Keratinocyte (primary cell): ENCODE data around the gene JAKMIP3. TPM values are rescaled to one million over a fixed set of nuclear protein-coding genes. Genes with fewer than 3 reads are reported as not detected.

Source experiments
- DNase-seq: peaks from one replicate; pipeline ENCODE4 v3.0.0-alpha.2; 2011; ENCODE audit warnings: low read depth, missing footprints, low spot score
- FAIRE-seq: peaks from 2 replicates; lab custom pipeline; 2011; peaks lifted over from hg19 to GRCh38; lab: Jason Lieb, UNC
- H2AFZ ChIP-seq: 2 replicates; pipeline ENCODE4 v1.6.0; 2012; ENCODE audit warnings: low read length, control low read depth, inconsistent platforms; ENCODE audit not compliant: control insufficient read depth
- H3K27ac ChIP-seq: 2 replicates; pipeline ENCODE4 v1.5.1; 2011; ENCODE audit warnings: low read length; ENCODE audit not compliant: control insufficient read depth, insufficient read depth
- H3K27me3 ChIP-seq: 3 replicates; pipeline ENCODE4 v1.6.0; 2011; ENCODE audit warnings: low read length; ENCODE audit not compliant: control insufficient read depth, insufficient read depth; ENCODE audit errors: extremely low read depth
- H3K36me3 ChIP-seq, 2 experiments: 2 replicates in 1 of 2; 3 replicates in 1 of 2; pipeline ENCODE4 v1.5.1; 2011; ENCODE audit warnings: low read length in 2 of 2, mild to moderate bottlenecking in 1 of 2; ENCODE audit not compliant: control insufficient read depth in 2 of 2, insufficient read depth in 2 of 2; ENCODE audit errors: extremely low read depth in 1 of 2
- H3K4me1 ChIP-seq: 3 replicates; pipeline ENCODE4 v1.5.1; 2011; ENCODE audit warnings: low read length; ENCODE audit not compliant: control insufficient read depth, insufficient read depth; ENCODE audit errors: extremely low read depth
- H3K4me2 ChIP-seq: 3 replicates; pipeline ENCODE4 v1.6.0; 2011; ENCODE audit warnings: low read depth, low read length; ENCODE audit not compliant: control insufficient read depth, insufficient read depth; ENCODE audit errors: extremely low read depth
- H3K4me3 ChIP-seq, 3 experiments: fragments of 200-600 bp in 1 of 3; sonication (generic) in 1 of 3; 2 replicates in 2 of 3; 3 replicates in 1 of 3; pipeline ENCODE4 v1.5.1; 2011 to 2016; ENCODE audit warnings: low read length in 3 of 3, mild to moderate bottlenecking in 3 of 3, control low read depth in 2 of 3, inconsistent platforms in 1 of 3, low read depth in 1 of 3, mixed read lengths in 1 of 3, mixed run types in 1 of 3, moderate library complexity in 1 of 3; ENCODE audit not compliant: control insufficient read depth in 2 of 3, insufficient read depth in 2 of 3; ENCODE audit errors: extremely low read depth in 1 of 3
- H3K79me2 ChIP-seq: 2 replicates; pipeline ENCODE4 v1.6.0; 2012; ENCODE audit warnings: low read length; ENCODE audit not compliant: control insufficient read depth, insufficient read depth
- H3K9ac ChIP-seq: 3 replicates; pipeline ENCODE4 v1.6.0; 2011; ENCODE audit warnings: low read length; ENCODE audit not compliant: control insufficient read depth, insufficient read depth; ENCODE audit errors: extremely low read depth
- H3K9me1 ChIP-seq: 3 replicates; pipeline ENCODE4 v1.6.0; 2011; ENCODE audit warnings: low read length; ENCODE audit not compliant: control insufficient read depth, insufficient read depth; ENCODE audit errors: extremely low read depth
- H3K9me3 ChIP-seq: 2 replicates; pipeline ENCODE4 v1.5.1; 2012; ENCODE audit warnings: low read depth, low read length; ENCODE audit not compliant: control insufficient read depth
- H4K20me1 ChIP-seq: 3 replicates; pipeline ENCODE4 v1.6.0; 2011; ENCODE audit warnings: low read length; ENCODE audit not compliant: control insufficient read depth, insufficient read depth; ENCODE audit errors: extremely low read depth
- EZH2 ChIP-seq: IDR thresholded peaks from one replicate; pipeline ENCODE4 v1.6.1; 2012; ENCODE audit warnings: inconsistent platforms, mild to moderate bottlenecking, low read length, moderate library complexity
- dilution Hi-C: fragments of 300-500 bp; cut with MboI; formaldehyde crosslinking; loops from one replicate; pipeline ENCODE4 v1.7.0; 2020; ENCODE audit warnings: low sequenced_read_pairs; ENCODE audit not compliant: extremely low pct_ligation_motif_present
- polyA plus RNA-seq, 5 experiments: library from polyadenylated mRNA; depleted of rRNA in 3 of 5; stranded (reverse) in 3 of 5; stranded (forward) in 1 of 5; unstranded in 1 of 5; fragments of >200 nt; gene quantifications; 1 replicate in 1 of 5; 2 replicates in 3 of 5; 3 replicates in 1 of 5; pipeline versions ENCODE4 v1.2.1 to v1.2.3, GENCODE V29; 2011 to 2012; ENCODE audit warnings: missing spikeins in 2 of 5, low read depth in 1 of 5, low replicate concordance in 1 of 5
- TF ChIP-seq, protein P1 (sequence below), 3 experiments: IDR thresholded peaks in 1 of 3; conservative IDR thresholded peaks in 1 of 3; optimal IDR thresholded peaks in 1 of 3; 2 replicates in 2 of 3; 3 replicates in 1 of 3; pipeline versions ENCODE3 to v1.5.1; 2011; ENCODE audit warnings: low read length in 3 of 3, mild to moderate bottlenecking in 3 of 3, moderate library complexity in 2 of 3, control low read depth in 1 of 3, inconsistent platforms in 1 of 3; ENCODE audit not compliant: insufficient read depth in 2 of 3; ENCODE audit errors: extremely low read depth in 1 of 3

Gene JAKMIP3
- polyA plus RNA-seq, 1 donor (not counting 4 experiments of a cell fraction or from before 2014, with no cell fraction given), result 0.05 TPM

- dilution Hi-C loops, result no loop called here
- H3K4me3 ChIP-seq, result no peak overlapping the region
- H3K9me1 ChIP-seq, result no peaks in the 10 kb centered on the region
- no peaks in the 10 kb centered on the region for H3K36me3 ChIP-seq
- no peak overlapping the region for H2AFZ ChIP-seq
- H3K9me3 ChIP-seq, result no peaks in the 10 kb centered on the region
- no peak overlapping the region for H3K27ac ChIP-seq
- no peak for FAIRE-seq
- H3K9ac ChIP-seq, result no peak overlapping the region
- H3K4me1 ChIP-seq, result no peaks in the 10 kb centered on the region
- no peak for DNase-seq
- no peaks in the 10 kb centered on the region for H4K20me1 ChIP-seq
- H3K27me3 ChIP-seq, result no peaks in the 10 kb centered on the region
- no peaks in the 10 kb centered on the region for H3K79me2 ChIP-seq
- H3K4me2 ChIP-seq, result no peak overlapping the region
- no peak for TF ChIP-seq EZH2
- TF ChIP-seq, protein P1, sequence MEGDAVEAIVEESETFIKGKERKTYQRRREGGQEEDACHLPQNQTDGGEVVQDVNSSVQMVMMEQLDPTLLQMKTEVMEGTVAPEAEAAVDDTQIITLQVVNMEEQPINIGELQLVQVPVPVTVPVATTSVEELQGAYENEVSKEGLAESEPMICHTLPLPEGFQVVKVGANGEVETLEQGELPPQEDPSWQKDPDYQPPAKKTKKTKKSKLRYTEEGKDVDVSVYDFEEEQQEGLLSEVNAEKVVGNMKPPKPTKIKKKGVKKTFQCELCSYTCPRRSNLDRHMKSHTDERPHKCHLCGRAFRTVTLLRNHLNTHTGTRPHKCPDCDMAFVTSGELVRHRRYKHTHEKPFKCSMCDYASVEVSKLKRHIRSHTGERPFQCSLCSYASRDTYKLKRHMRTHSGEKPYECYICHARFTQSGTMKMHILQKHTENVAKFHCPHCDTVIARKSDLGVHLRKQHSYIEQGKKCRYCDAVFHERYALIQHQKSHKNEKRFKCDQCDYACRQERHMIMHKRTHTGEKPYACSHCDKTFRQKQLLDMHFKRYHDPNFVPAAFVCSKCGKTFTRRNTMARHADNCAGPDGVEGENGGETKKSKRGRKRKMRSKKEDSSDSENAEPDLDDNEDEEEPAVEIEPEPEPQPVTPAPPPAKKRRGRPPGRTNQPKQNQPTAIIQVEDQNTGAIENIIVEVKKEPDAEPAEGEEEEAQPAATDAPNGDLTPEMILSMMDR (optimal IDR thresholded peaks at IDR 0.05 in 1 of 3, IDR thresholded peaks at IDR 0.05 in 1 of 3, conservative IDR thresholded peaks at IDR 0.05 in 1 of 3; ENCODE audit: extremely low read depth in 1 of 3, insufficient read depth in 2 of 3, low read length in 3 of 3), result no peak
These were observed 46.2 kb downstream of the JAKMIP3 start for GRCh38 chr10:132111871-132112341.

- Histone ChIP-seq H3K9me3 (no peaks in the 10 kb centered on the region), H3K4me3 (no peak overlapping the region), H3K27me3 (no peaks in the 10 kb centered on the region), H3K4me2 (no peak overlapping the region), H3K27ac (no peak overlapping the region), H3K36me3 (no peaks in the 10 kb centered on the region), H2AFZ (no peak overlapping the region), H3K79me2 (no peaks in the 10 kb centered on the region), H3K4me1 (no peaks in the 10 kb centered on the region), H4K20me1 (no peaks in the 10 kb centered on the region), H3K9ac (no peak overlapping the region), H3K9me1 (no peaks in the 10 kb centered on the region)
- DNase-seq, result no peak
- FAIRE-seq, result no peak
- dilution Hi-C loops, result no loop called here
- TF ChIP-seq, protein P1 (optimal IDR thresholded peaks at IDR 0.05 in 1 of 3, IDR thresholded peaks at IDR 0.05 in 1 of 3, conservative IDR thresholded peaks at IDR 0.05 in 1 of 3; ENCODE audit: extremely low read depth in 1 of 3, insufficient read depth in 2 of 3, low read length in 3 of 3), result no peak
- no peak for TF ChIP-seq EZH2
These were observed 46.9 kb downstream of the JAKMIP3 start for GRCh38 chr10:132112611-132113010.
